Esophagus squamous epithelium (tissue), 5 donors: ENCODE results near the gene BRIP1. TPM values are rescaled to one million over a fixed set of nuclear protein-coding genes. Genes with fewer than 3 reads are reported as not detected.

ENCODE experiments used
- DNase-seq: peaks from one replicate; lab custom pipeline; 2025; lab: John Stamatoyannopoulos, UW
- H3K27ac ChIP-seq, 4 donors: fragments of 200-600 bp; sonication (generic); one replicate each; pipeline ENCODE4 v1.5.1; 2016 to 2019; ENCODE audit warnings: mild to moderate bottlenecking in 1 of 4
- H3K27me3 ChIP-seq, 4 donors: fragments of 200-600 bp; sonication (generic); 1 replicate in 3 of 4; 2 replicates in 1 of 4; pipeline versions ENCODE4 v1.5.1 to v1.6.0; 2017 to 2021; ENCODE audit warnings: antibody characterized with exemption in 1 of 4
- H3K36me3 ChIP-seq, 3 donors: fragments of 200-600 bp; sonication (generic); one replicate each; pipeline ENCODE4 v1.5.1; 2016 to 2019
- H3K4me1 ChIP-seq, 3 donors: fragments of 200-600 bp; sonication (generic); one replicate each; pipeline ENCODE4 v1.5.1; 2017 to 2019
- H3K4me3 ChIP-seq, 4 donors: fragments of 200-600 bp; sonication (generic); 1 replicate in 3 of 4; 2 replicates in 1 of 4; pipeline ENCODE4 v1.5.1; 2016 to 2019; ENCODE audit warnings: mild to moderate bottlenecking in 2 of 4, moderate library complexity in 1 of 4
- H3K9me3 ChIP-seq, 3 donors: fragments of 200-600 bp; sonication (generic); one replicate each; pipeline ENCODE4 v1.5.1; 2016 to 2019
- CTCF ChIP-seq, 6 experiments: fragments of 450-650 bp in 4 of 6; fragments of 200-600 bp in 2 of 6; sonication (generic) in 2 of 6; IDR thresholded peaks; one replicate each; pipeline ENCODE4 v1.5.1; 2016 to 2019; ENCODE audit warnings: antibody characterized with exemption in 6 of 6, mild to moderate bottlenecking in 4 of 6, moderate library complexity in 4 of 6
- POLR2A ChIP-seq, 4 donors: fragments of 450-650 bp; IDR thresholded peaks; one replicate each; pipeline ENCODE4 v1.6.1; 2017; ENCODE audit warnings: antibody characterized with exemption in 4 of 4, mild to moderate bottlenecking in 4 of 4, moderate library complexity in 3 of 4
- WGBS, 2 donors: methylation state at CpG; one replicate each; pipeline ENCODE4 v1.1.5; 2018; 5-methylcytosine and 5-hydroxymethylcytosine counted together
- intact Hi-C: fragments of 100-400 bp; cut with DNase I; formaldehyde crosslinking; loops from one replicate; pipeline ENCODE4 v1.15.0; 2022
- total RNA-seq, 4 donors: library from RNA; depleted of rRNA; stranded (reverse); fragments of >200 nt; gene quantifications; one replicate each; pipeline ENCODE4 v1.1.0, GENCODE V29; 2016
- donor health status: DM: yes; HTN: yes; CAD: no.

BRIP1 gene
- total RNA-seq, 4 donors from 2014 or later: 1.6 to 7.0 (median 3.2) TPM

GRCh38 chr17:61786088-61786487 lies 77.2 kb downstream of the BRIP1 start:
- no peaks in the 10 kb centered on the region for H3K9me3 ChIP-seq
- WGBS, 2 donors: 84 to 93% methylated on average over 5 of the region's 5 CpGs
- no peak for TF ChIP-seq CTCF (IDR thresholded peaks at IDR 0.05)
- no peak for TF ChIP-seq POLR2A (IDR thresholded peaks at IDR 0.05)
- no peak overlapping the region for H3K27ac ChIP-seq
- intact Hi-C loops: no loop called here
- DNase-seq: no peak
- H3K4me3 ChIP-seq: no peak overlapping the region
- H3K36me3 ChIP-seq: no peaks in the 10 kb centered on the region
- H3K4me1 ChIP-seq: no peaks in the 10 kb centered on the region
- no peaks in the 10 kb centered on the region for H3K27me3 ChIP-seq

GRCh38 chr17:61784510-61784909 lies 78.8 kb downstream of the BRIP1 start:
- Histone ChIP-seq H3K36me3 (no peaks in the 10 kb centered on the region), H3K4me1 (no peaks in the 10 kb centered on the region), H3K27me3 (no peaks in the 10 kb centered on the region), H3K4me3 (no peak overlapping the region), H3K9me3 (no peaks in the 10 kb centered on the region), H3K27ac (no peak overlapping the region)
- 87 to 94% methylated on average over 4 of the region's 4 CpGs for whole genome bisulfite sequencing, 2 donors
- no peak for TF ChIP-seq CTCF (IDR thresholded peaks at IDR 0.05)
- TF ChIP-seq POLR2A (IDR thresholded peaks at IDR 0.05): no peak
- intact Hi-C loops: no loop called here
- DNase-seq: no peak

- DNase-seq: no peak
- H3K27ac ChIP-seq: no peak overlapping the region
- no peak for TF ChIP-seq CTCF (IDR thresholded peaks at IDR 0.05)
- H3K4me3 ChIP-seq: no peak overlapping the region
- H3K27me3 ChIP-seq: no peaks in the 10 kb centered on the region
- H3K9me3 ChIP-seq: no peaks in the 10 kb centered on the region
- no peaks in the 10 kb centered on the region for H3K36me3 ChIP-seq
- H3K4me1 ChIP-seq: no peaks in the 10 kb centered on the region
- intact Hi-C loops: no loop called here
Measured at GRCh38 chr17:61783556-61784304, 79.6 kb downstream of the BRIP1 start.

- Histone ChIP-seq H3K4me3 (no peak overlapping the region), H3K36me3 (no peaks in the 10 kb centered on the region), H3K9me3 (no peaks in the 10 kb centered on the region), H3K27ac (no peak overlapping the region), H3K27me3 (no peaks in the 10 kb centered on the region), H3K4me1 (no peaks in the 10 kb centered on the region)
- no peak for DNase-seq
- 100% methylated on average over 1 of the region's 1 CpG for WGBS, 2 donors
- intact Hi-C loops: no loop called here
- TF ChIP-seq POLR2A (IDR thresholded peaks at IDR 0.05) (no peak), CTCF (IDR thresholded peaks at IDR 0.05) (no peak)
Measured at GRCh38 chr17:61783120-61783519, 80.2 kb downstream of the BRIP1 start.

GRCh38 chr17:61782683-61783082 lies 80.6 kb downstream of the BRIP1 start:
- Histone ChIP-seq H3K9me3 (no peaks in the 10 kb centered on the region), H3K27me3 (no peaks in the 10 kb centered on the region), H3K27ac (no peak overlapping the region), H3K4me1 (no peaks in the 10 kb centered on the region), H3K36me3 (no peaks in the 10 kb centered on the region), H3K4me3 (no peak overlapping the region)
- no peak for TF ChIP-seq CTCF (IDR thresholded peaks at IDR 0.05)
- TF ChIP-seq POLR2A (IDR thresholded peaks at IDR 0.05): no peak
- intact Hi-C loops: no loop called here
- no peak for DNase-seq
- WGBS, 2 donors: 82 to 100% methylated on average over 1 of the region's 1 CpG
